HepG2 (cell line): ENCODE measurements around the gene ZNF430. TPM values are rescaled to one million over a fixed set of nuclear protein-coding genes. Genes with fewer than 3 reads are reported as not detected.

Source experiments
- ATAC-seq: fragments of 200-7000 bp; cut with Tn5 transposase; 3 replicates; pipeline ENCODE4 v1.9.1; 2020; ENCODE audit warnings: mild to moderate bottlenecking, moderate library complexity
- BruUV-seq: library from RNA; stranded (reverse); fragments of 400-500 nt; replicated peaks from 2 replicates; lab custom pipeline; 2021; lab: Mats Ljungman, UMichigan
- CTCF ChIA-PET: fragments of 300-600 bp; formaldehyde crosslinking; extraction: SDS; loops from one replicate; lab custom pipeline; 2021; ENCODE audit warnings: low total read pairs, inconsistent platforms, low intra/inter-chr PET ratio; lab: Yijun Ruan, JAX
- POLR2A ChIA-PET: fragments of 350-600 bp; sonication (Branson Sonifier 250); formaldehyde crosslinking; loops from one replicate; lab custom pipeline; 2020; ENCODE audit warnings: antibody characterized with exemption, inconsistent platforms; lab: Yijun Ruan, JAX
- DNase-seq: peaks from one replicate; pipeline ENCODE4 v3.0.0-alpha.2; 2015; ENCODE audit warnings: low spot score
- FAIRE-seq: peaks from 3 replicates; lab custom pipeline; 2011; peaks lifted over from hg19 to GRCh38; lab: Jason Lieb, UNC
- H2AFZ ChIP-seq: one replicate; pipeline ENCODE4 v1.6.1; 2011; ENCODE audit warnings: low read length, inconsistent platforms
- H3K27ac ChIP-seq: fragments of 300-600 bp; 3 replicates; pipeline ENCODE4 v1.8.0; 2011; ENCODE audit warnings: mixed run types, mild to moderate bottlenecking, mixed read lengths, low read length, inconsistent platforms; ENCODE audit not compliant: insufficient read depth; ENCODE audit errors: extremely low read length
- H3K27me3 ChIP-seq, 2 experiments: fragments of 200-600 bp in 1 of 2; 2 replicates in 1 of 2; 3 replicates in 1 of 2; pipeline versions ENCODE4 v1.6.0 to v1.8.0; 2011; ENCODE audit warnings: low read length in 2 of 2, mild to moderate bottlenecking in 2 of 2, moderate library complexity in 2 of 2, inconsistent platforms in 1 of 2; ENCODE audit not compliant: insufficient read depth in 2 of 2, control insufficient read depth in 1 of 2
- H3K36me3 ChIP-seq, 2 experiments: fragments of 200-600 bp in 1 of 2; replicated peaks in 1 of 2; 2 replicates in 1 of 2; 3 replicates in 1 of 2; pipeline versions ENCODE4 v1.5.1 to v1.8.0; 2011; ENCODE audit warnings: low read length in 2 of 2, inconsistent platforms in 1 of 2; ENCODE audit not compliant: insufficient read depth in 2 of 2, control insufficient read depth in 1 of 2
- H3K4me1 ChIP-seq: 2 replicates; pipeline ENCODE4 v1.5.1; 2012; ENCODE audit warnings: low read length, inconsistent platforms; ENCODE audit not compliant: insufficient read depth
- H3K4me2 ChIP-seq: 2 replicates; pipeline ENCODE4 v1.6.0; 2011; ENCODE audit warnings: low read depth, low read length, inconsistent platforms
- H3K4me3 ChIP-seq, 3 experiments: fragments of 200-600 bp in 1 of 3; sonication (generic), shearing (Covaris generic) in 1 of 3; replicated peaks in 1 of 3; 2 replicates each; pipeline ENCODE4 v1.5.1; 2011 to 2016; ENCODE audit warnings: low read length in 3 of 3, inconsistent platforms in 2 of 3, low read depth in 2 of 3, mild to moderate bottlenecking in 2 of 3, control low read depth in 1 of 3, mixed read lengths in 1 of 3; ENCODE audit not compliant: insufficient read depth in 1 of 3
- H3K79me2 ChIP-seq: one replicate; pipeline ENCODE4 v1.6.1; 2011; ENCODE audit warnings: low read length, inconsistent platforms; ENCODE audit not compliant: insufficient read depth
- H3K9ac ChIP-seq: 2 replicates; pipeline ENCODE4 v1.6.0; 2011; ENCODE audit warnings: mild to moderate bottlenecking, low read depth, low read length, inconsistent platforms; ENCODE audit not compliant: insufficient read depth
- H3K9me3 ChIP-seq: 2 replicates; pipeline ENCODE4 v1.5.1; 2012; ENCODE audit warnings: mild to moderate bottlenecking, low read length
- H4K20me1 ChIP-seq: 2 replicates; pipeline ENCODE4 v1.6.0; 2011; ENCODE audit warnings: inconsistent platforms, mild to moderate bottlenecking, low read length, moderate library complexity; ENCODE audit not compliant: insufficient read depth
- DR1 ChIP-seq: sonication (generic); formaldehyde crosslinking; IDR thresholded peaks from 2 replicates; pipeline ENCODE4 v1.8.0; 2021; ENCODE audit warnings: mild to moderate bottlenecking, missing genetic modification reagents, inconsistent platforms
- HHEX ChIP-seq: IDR thresholded peaks from 2 replicates; pipeline ENCODE4 v1.6.1; 2016; ENCODE audit warnings: control low read depth
- IRF1 ChIP-seq: sonication (generic); formaldehyde crosslinking; IDR thresholded peaks from 2 replicates; pipeline ENCODE4 v1.4.0; 2020; ENCODE audit warnings: low read depth, mild to moderate bottlenecking, missing genetic modification reagents
- KMT2A ChIP-seq: sonication (generic); formaldehyde crosslinking; IDR thresholded peaks from 2 replicates; pipeline ENCODE4 v1.4.0; 2020; ENCODE audit warnings: missing genetic modification reagents
- MED1 ChIP-seq: sonication (generic); formaldehyde crosslinking; IDR thresholded peaks from 2 replicates; pipeline ENCODE4 v1.4.0; 2020; ENCODE audit warnings: missing genetic modification reagents
- MLLT10 ChIP-seq: sonication (generic); formaldehyde crosslinking; IDR thresholded peaks from 2 replicates; pipeline ENCODE4 v1.4.0; 2020; ENCODE audit warnings: missing genetic modification reagents
- MXI1 ChIP-seq: IDR thresholded peaks from 3 replicates; pipeline ENCODE4 v1.6.1; 2012; ENCODE audit warnings: low read depth, low read length, inconsistent platforms, borderline replicate concordance
- TCF12 ChIP-seq, 2 experiments: fragments of 450-650 bp in 1 of 2; sonication (generic) in 1 of 2; formaldehyde crosslinking in 1 of 2; IDR thresholded peaks; 2 replicates each; pipeline versions ENCODE4 v1.6.1 to v1.8.0; 2017 to 2022; ENCODE audit warnings: antibody characterized with exemption in 1 of 2, mild to moderate bottlenecking in 1 of 2, missing genetic modification reagents in 1 of 2, moderate library complexity in 1 of 2
- TEAD2 ChIP-seq: sonication (generic); formaldehyde crosslinking; IDR thresholded peaks from 2 replicates; pipeline ENCODE4 v1.9.0; 2021; ENCODE audit warnings: missing genetic modification reagents
- ZMAT3 ChIP-seq: sonication (generic); formaldehyde crosslinking; conservative IDR thresholded peaks from 2 replicates; pipeline ENCODE4 v1.7.0; 2021; ENCODE audit warnings: missing genetic modification reagents
- ZNF292 ChIP-seq: sonication (generic); formaldehyde crosslinking; IDR thresholded peaks from 2 replicates; pipeline ENCODE4 v1.8.1; 2022; ENCODE audit warnings: mild to moderate bottlenecking, low read depth, missing genetic modification reagents, borderline replicate concordance
- ZNF383 ChIP-seq: sonication (generic); formaldehyde crosslinking; IDR thresholded peaks from 2 replicates; pipeline ENCODE4 v1.4.0; 2020; ENCODE audit warnings: missing genetic modification reagents, mild to moderate bottlenecking, borderline replicate concordance
- ZNF614 ChIP-seq: IDR thresholded peaks from 2 replicates; pipeline ENCODE4 v1.6.1; 2018; ENCODE audit warnings: missing biosample characterization, missing genetic modification reagents, inconsistent platforms, borderline replicate concordance
- ZNF615 ChIP-seq: sonication (generic); formaldehyde crosslinking; IDR thresholded peaks from 2 replicates; pipeline ENCODE4 v1.5.0; 2020; ENCODE audit warnings: mild to moderate bottlenecking, missing genetic modification reagents, borderline replicate concordance
- ZNF878 ChIP-seq: sonication (generic); formaldehyde crosslinking; IDR thresholded peaks from 2 replicates; pipeline ENCODE4 v1.8.1; 2023; ENCODE audit warnings: mild to moderate bottlenecking, missing genetic modification reagents, moderate library complexity
- ZSCAN12 ChIP-seq: sonication (generic); formaldehyde crosslinking; IDR thresholded peaks from 2 replicates; pipeline ENCODE4 v1.9.0; 2021; ENCODE audit warnings: mild to moderate bottlenecking, missing genetic modification reagents
- WGBS: methylation state at CpG from one replicate; pipeline ENCODE4 v1.1.6; 2017; ENCODE audit warnings: low lambda C conversion rate; 5-methylcytosine and 5-hydroxymethylcytosine counted together
- in situ Hi-C: cut with HindIII; loops from 2 replicates; pipeline ENCODE4 v1.10.0; 2017; ENCODE audit warnings: low pct_unique_long_range_greater_than_20kb; ENCODE audit not compliant: extremely low pct_ligation_motif_present
- intact Hi-C: fragments of 100-400 bp; cut with micrococcal nuclease; formaldehyde crosslinking; loops from one replicate; pipeline ENCODE4 v1.10.0; 2022; ENCODE audit not compliant: unreplicated experiment
- polyA plus RNA-seq, 8 experiments: library from polyadenylated mRNA; depleted of rRNA in 3 of 8; stranded (reverse) in 7 of 8; unstranded in 1 of 8; fragments of >200 nt; fragmentation: Illumina TruSeq in 4 of 8; extraction: Trizol in 4 of 8; gene quantifications; 2 replicates each; pipeline versions ENCODE4 v1.2.1 to v1.2.3, GENCODE V29; 2011 to 2016; ENCODE audit warnings: low read depth in 4 of 8, missing spikeins in 1 of 8, mixed read lengths in 1 of 8; ENCODE audit not compliant: insufficient read depth in 1 of 8
- total RNA-seq, 5 experiments: library from RNA; depleted of rRNA; stranded (reverse); fragments of >200 nt; fragmentation: Illumina TruSeq; extraction: Trizol; gene quantifications; 2 replicates each; pipeline ENCODE4 v1.2.3, GENCODE V29; 2016; ENCODE audit warnings: low read depth in 1 of 5
- TF ChIP-seq, protein P1 (sequence below): IDR thresholded peaks from 2 replicates; pipeline ENCODE4 v1.6.1; 2016; ENCODE audit warnings: low read depth, borderline replicate concordance

ZNF430 gene
- total and polyA plus RNA-seq, 2 of the 13 experiments (the other 11 are each of a cell fraction or from before 2014, with no cell fraction given), result 4.1 to 6.9 TPM

- Histone ChIP-seq H3K36me3 (no peaks in the 10 kb centered on the region), H3K79me2 (no peaks in the 10 kb centered on the region), H2AFZ (no peak overlapping the region), H3K9me3 (no peaks in the 10 kb centered on the region), H3K4me2 (no peak overlapping the region), H3K9ac (no peak overlapping the region), H4K20me1 (no peaks in the 10 kb centered on the region), H3K27ac (no peak overlapping the region), H3K27me3 (no peaks in the 10 kb centered on the region), H3K4me1 (no peaks in the 10 kb centered on the region), H3K4me3 (no peak overlapping the region)
- in situ Hi-C loops, result no loop called here
- POLR2A ChIA-PET, result no interaction called here
- TF ChIP-seq ZMAT3 (CRISPR knock-in tag) (no peak), IRF1 (CRISPR knock-in tag) (no peak)
- DNase-seq (no peak), ATAC-seq (no peak), FAIRE-seq (no peak)
- no TSS peak for BruUV-seq
- CTCF ChIA-PET, result no interaction called here
- intact Hi-C loops, result no loop called here
Measured at GRCh38 chr19:21065336-21065735, 44.9 kb downstream of the ZNF430 start.

DNA sequence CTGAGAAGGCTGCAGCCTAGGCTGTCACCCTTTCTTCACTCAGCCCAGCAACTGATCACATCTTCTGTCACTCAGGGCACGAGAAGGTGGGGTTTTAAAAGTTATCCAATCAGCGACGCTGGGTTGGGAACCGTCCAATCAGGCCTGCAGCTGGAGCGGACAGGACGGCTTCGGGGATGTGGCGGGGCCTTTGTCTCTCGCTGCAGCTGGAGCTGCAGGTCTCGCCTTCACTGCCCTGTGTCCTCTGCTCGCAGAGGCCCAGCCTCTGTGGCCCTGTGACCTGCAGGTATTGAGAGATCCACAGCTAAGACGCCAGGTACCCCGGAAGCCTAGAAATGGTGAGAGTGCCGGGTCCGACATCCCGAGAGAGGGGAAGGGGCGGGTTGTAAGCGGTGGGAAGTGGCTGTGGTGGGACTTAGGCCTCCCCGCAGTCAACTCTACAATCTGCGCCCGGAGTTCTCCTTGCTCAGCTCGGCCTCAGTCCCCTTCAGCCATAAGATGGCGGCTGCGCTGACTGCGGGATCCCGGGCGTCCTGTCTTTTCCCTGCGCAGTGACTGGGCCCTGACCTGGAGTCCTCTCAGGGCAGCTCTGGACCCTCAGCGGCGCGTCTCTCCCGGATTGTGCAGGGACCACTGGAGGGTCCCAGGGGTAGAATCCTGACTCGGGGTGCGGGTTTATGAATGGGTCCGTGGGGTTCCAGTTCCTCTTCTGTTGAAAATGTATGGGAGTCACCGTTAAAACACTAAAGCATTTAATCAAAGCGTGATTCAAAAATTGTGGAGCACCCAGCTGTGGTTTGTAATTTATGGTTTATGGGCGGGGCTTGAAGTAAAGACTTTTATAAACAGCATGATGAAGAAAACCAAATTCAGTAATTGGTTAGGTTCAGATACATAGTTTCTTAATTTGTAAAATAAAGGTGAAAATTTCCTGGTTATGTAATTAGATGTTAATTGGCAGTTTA, 61.8 kb downstream of the ZNF430 start, which contains the start of gene ZNF714:
ZNF714 (plus strand) TSS at position 193 of the 965 bp plus-strand sequence. CDS start 16,066 bp downstream, outside the sequence.
- Histone ChIP-seq H3K27me3 (no peaks in the 10 kb centered on the region; a peak in 1 of 5 replicates), H3K9me3 (no peaks in the 10 kb centered on the region), H3K4me1 (peaks cover 31% of the 10 kb centered on the region), H3K27ac (peak within 1 kb of the TSS; percentile 87), H3K9ac (peak within 1 kb of the TSS; percentile 82), H3K4me3 (peak within 1 kb of the TSS; percentile 90 to 95 (median 93)), H3K4me2 (peak within 1 kb of the TSS; percentile 73), H3K79me2 (peaks cover 13% of the 10 kb centered on the region), H3K36me3 (peaks cover 0 to 4% of the 10 kb centered on the region in 2 experiments; a peak in 1 of 5 replicates), H2AFZ (no peak within 1 kb of the TSS), H4K20me1 (no peaks in the 10 kb centered on the region)
- intact Hi-C loops (no loop called here), in situ Hi-C loops (no loop called here)
- ATAC-seq (peak; percentile 99), FAIRE-seq (peak; percentile 96), DNase-seq (peak; percentile 97)
- WGBS, result 2% methylated on average over 11 of the region's 38 CpGs
- CTCF ChIA-PET, result no interaction called here
- POLR2A ChIA-PET, result interaction anchor here (0.6 to 1.8 kb wide), 6 partner anchors 10 to 306 kb away, joined by 3 to 10 read pairs (median 5); partner anchors contain the start of genes ZNF430, ZNF431, ZNF66 and ZNF708
- no TSS peak for BruUV-seq
- TF ChIP-seq DR1 (CRISPR knock-in tag), result peak; percentile 59; the same call in 1 of the 2 replicates
- TF ChIP-seq ZNF383, result no peak
- TF ChIP-seq ZNF614 (CRISPR knock-in tag), result no peak
- TF ChIP-seq MLLT10 (CRISPR knock-in tag), result no peak
- TF ChIP-seq ZNF615, result no peak
- TF ChIP-seq TCF12 (IDR thresholded peaks at IDR 0.05), result no peak
- no peak for TF ChIP-seq TCF12 (CRISPR knock-in tag; IDR thresholded peaks at IDR 0.05)
- TF ChIP-seq HHEX (CRISPR knock-in tag), result no peak
- peak; percentile 86; the same call in 1 of the 2 replicates for TF ChIP-seq ZNF292 (CRISPR knock-in tag)
- TF ChIP-seq ZNF878 (CRISPR knock-in tag), result peak; percentile 34; the same call in 1 of the 2 replicates
- TF ChIP-seq TEAD2, result no peak
- TF ChIP-seq MED1 (CRISPR knock-in tag), result 0 out of 2 replicates have a peak, but pooled peaks have one; percentile 11
- TF ChIP-seq KMT2A (CRISPR knock-in tag), result peak; percentile 81; the same call in 1 of the 2 replicates
- peak; percentile 82; the same call in 2 of the 3 replicates for TF ChIP-seq MXI1
- TF ChIP-seq, protein P1, sequence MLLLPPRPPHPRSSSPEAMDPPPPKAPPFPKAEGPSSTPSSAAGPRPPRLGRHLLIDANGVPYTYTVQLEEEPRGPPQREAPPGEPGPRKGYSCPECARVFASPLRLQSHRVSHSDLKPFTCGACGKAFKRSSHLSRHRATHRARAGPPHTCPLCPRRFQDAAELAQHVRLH (CRISPR knock-in tag), result peak; percentile 41; the same call in 1 of the 2 replicates
- TF ChIP-seq ZSCAN12 (CRISPR knock-in tag), result no peak
